Kidney (tissue), 14 donors: ENCODE data around the gene NANOGP8. TPM values are rescaled to one million over a fixed set of nuclear protein-coding genes. Genes with fewer than 3 reads are reported as not detected.

ENCODE experiments used
- DNase-seq, 5 donors: peaks; one replicate each; pipeline ENCODE4 v3.0.0-alpha.2; 2013 to 2020
- FAIRE-seq: peaks from 2 replicates; lab custom pipeline; 2012; peaks lifted over from hg19 to GRCh38; lab: Jason Lieb, UNC
- H3K27ac ChIP-seq, 2 donors: one replicate each; pipeline ENCODE4 v1.7.0; 2013; ENCODE audit warnings: low read depth in 2 of 2, low read length in 2 of 2, inconsistent platforms in 1 of 2
- H3K27me3 ChIP-seq: one replicate; pipeline ENCODE4 v1.7.1; 2013; ENCODE audit warnings: low read length, inconsistent platforms; ENCODE audit not compliant: control insufficient read depth, insufficient read depth
- H3K36me3 ChIP-seq, 3 donors: one replicate each; pipeline versions ENCODE4 v1.7.0 to v1.7.1; 2013; ENCODE audit warnings: low read length in 3 of 3, control low read depth in 1 of 3, inconsistent platforms in 1 of 3; ENCODE audit not compliant: insufficient read depth in 3 of 3, control insufficient read depth in 2 of 3
- H3K4me1 ChIP-seq, 3 donors: one replicate each; pipeline versions ENCODE4 v1.7.0 to v1.7.1; 2013; ENCODE audit warnings: low read length in 3 of 3, inconsistent platforms in 1 of 3, low read depth in 1 of 3; ENCODE audit not compliant: control insufficient read depth in 2 of 3, insufficient read depth in 2 of 3
- H3K4me3 ChIP-seq, 3 donors: one replicate each; pipeline versions ENCODE4 v1.7.0 to v1.8.1; 2013; ENCODE audit warnings: low read length in 3 of 3, control low read depth in 1 of 3, inconsistent platforms in 1 of 3
- H3K9ac ChIP-seq, 3 donors: one replicate each; pipeline versions ENCODE4 v1.7.0 to v1.7.1; 2013; ENCODE audit warnings: low read length in 3 of 3, control low read depth in 1 of 3, inconsistent platforms in 1 of 3
- H3K9me3 ChIP-seq, 3 donors: one replicate each; pipeline versions ENCODE4 v1.7.0 to v1.7.1; 2013; ENCODE audit warnings: low read length in 3 of 3, control low read depth in 1 of 3, inconsistent platforms in 1 of 3; ENCODE audit not compliant: control insufficient read depth in 2 of 3, insufficient read depth in 1 of 3
- intact Hi-C: fragments of 100-400 bp; cut with DNase I; formaldehyde crosslinking; loops from one replicate; pipeline ENCODE4 v1.11.1; 2022
- polyA plus RNA-seq: library from polyadenylated mRNA; stranded (reverse); fragments of 350-450 nt; fragmentation: Illumina TruSeq; extraction: RNeasy Lipid Tissue Mini Kit (QIAGEN cat#74804); gene quantifications from one replicate; pipeline ENCODE4 v1.2.3, GENCODE V29; 2014; ENCODE audit warnings: low read depth, low replicate concordance; ENCODE audit not compliant: insufficient read depth
- total RNA-seq: library from RNA; stranded (reverse); fragmentation: NEBNext Ultra II Directional; extraction: Animal tissue kit (Norgen Biotek cat#: 25700); gene quantifications from one replicate; pipeline ENCODE4 v1.2.1, GENCODE V29; 2021
- TF ChIP-seq, protein P1 (sequence below): IDR thresholded peaks from 3 replicates; pipeline ENCODE4 v1.5.1; 2012; ENCODE audit warnings: mild to moderate bottlenecking, moderate library complexity, borderline replicate concordance; ENCODE audit not compliant: insufficient read depth; ENCODE audit errors: extremely low read depth
- donor health status: control.
- donor health status: control.
- donor health status: control.
- donor health status: control.
- donor health status: control.
- donor health status: DM: yes; HTN: yes; CAD: no.
- donor health status: Normal renal cell carcinoma (clear cell type).

NANOGP8 gene
- total and polyA plus RNA-seq, 2 donors from 2014 or later = 1.3 TPM; not detected in 1

DNA sequence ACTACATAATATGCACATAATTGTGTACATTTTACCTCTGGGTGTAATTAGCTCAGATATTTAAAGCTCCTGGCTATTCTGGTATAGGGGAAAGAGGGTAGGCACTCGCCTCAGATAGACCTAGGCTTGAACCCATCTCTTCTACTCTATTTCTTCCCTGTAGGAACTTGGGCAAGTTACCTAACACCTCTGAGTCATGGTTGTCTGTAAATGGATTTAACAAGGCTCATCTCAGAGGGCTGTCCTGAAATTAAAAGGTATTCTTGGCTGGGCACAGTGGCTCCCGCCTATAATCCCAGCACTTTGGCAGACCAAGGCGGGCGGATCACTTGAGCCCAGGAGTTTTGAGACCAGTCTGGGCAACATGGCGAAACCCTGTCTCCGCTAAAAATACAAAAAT lies 30.7 kb downstream of the NANOGP8 start:
- FAIRE-seq (no peak), DNase-seq (no peak)
- H3K36me3 ChIP-seq = no peaks in the 10 kb centered on the region
- H3K4me3 ChIP-seq = no peak overlapping the region
- no peak overlapping the region for H3K27ac ChIP-seq
- intact Hi-C loops = no loop called here
- no peaks in the 10 kb centered on the region for H3K9me3 ChIP-seq
- H3K27me3 ChIP-seq = no peaks in the 10 kb centered on the region
- TF ChIP-seq, protein P1, sequence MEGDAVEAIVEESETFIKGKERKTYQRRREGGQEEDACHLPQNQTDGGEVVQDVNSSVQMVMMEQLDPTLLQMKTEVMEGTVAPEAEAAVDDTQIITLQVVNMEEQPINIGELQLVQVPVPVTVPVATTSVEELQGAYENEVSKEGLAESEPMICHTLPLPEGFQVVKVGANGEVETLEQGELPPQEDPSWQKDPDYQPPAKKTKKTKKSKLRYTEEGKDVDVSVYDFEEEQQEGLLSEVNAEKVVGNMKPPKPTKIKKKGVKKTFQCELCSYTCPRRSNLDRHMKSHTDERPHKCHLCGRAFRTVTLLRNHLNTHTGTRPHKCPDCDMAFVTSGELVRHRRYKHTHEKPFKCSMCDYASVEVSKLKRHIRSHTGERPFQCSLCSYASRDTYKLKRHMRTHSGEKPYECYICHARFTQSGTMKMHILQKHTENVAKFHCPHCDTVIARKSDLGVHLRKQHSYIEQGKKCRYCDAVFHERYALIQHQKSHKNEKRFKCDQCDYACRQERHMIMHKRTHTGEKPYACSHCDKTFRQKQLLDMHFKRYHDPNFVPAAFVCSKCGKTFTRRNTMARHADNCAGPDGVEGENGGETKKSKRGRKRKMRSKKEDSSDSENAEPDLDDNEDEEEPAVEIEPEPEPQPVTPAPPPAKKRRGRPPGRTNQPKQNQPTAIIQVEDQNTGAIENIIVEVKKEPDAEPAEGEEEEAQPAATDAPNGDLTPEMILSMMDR = no peak
- H3K4me1 ChIP-seq = peaks cover 0 to 2% (median 0%) of the 10 kb centered on the region in 3 donors
- H3K9ac ChIP-seq = no peak overlapping the region

DNA sequence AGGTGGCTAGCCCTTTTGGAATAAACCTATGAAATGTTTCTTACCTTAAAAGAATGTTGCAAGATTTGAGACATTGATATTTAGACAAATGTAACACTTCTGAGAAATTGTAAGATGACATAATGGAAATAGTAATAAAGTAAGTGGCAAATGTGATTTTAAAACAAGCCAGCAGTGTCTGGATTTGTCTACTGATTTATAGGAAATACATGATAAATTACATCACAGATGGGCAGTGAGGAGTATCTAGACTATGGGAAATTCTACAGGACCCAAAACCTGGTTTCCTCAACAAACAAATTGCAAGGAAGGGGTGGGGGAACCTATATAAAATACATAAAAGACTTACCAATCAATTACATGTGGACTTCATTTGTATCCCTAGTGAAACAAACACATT lies 37.1 kb downstream of the NANOGP8 start:
- Histone ChIP-seq H3K4me1 (peaks cover 0 to 6% (median 0%) of the 10 kb centered on the region in 3 donors), H3K4me3 (no peak overlapping the region), H3K36me3 (no peaks in the 10 kb centered on the region), H3K9ac (no peak overlapping the region), H3K27ac (peak overlapping the region; percentile 34 to 69), H3K9me3 (no peaks in the 10 kb centered on the region), H3K27me3 (no peaks in the 10 kb centered on the region)
- FAIRE-seq (no peak), DNase-seq (no peak)
- intact Hi-C loops = no loop called here
- TF ChIP-seq, protein P1 = no peak

DNA sequence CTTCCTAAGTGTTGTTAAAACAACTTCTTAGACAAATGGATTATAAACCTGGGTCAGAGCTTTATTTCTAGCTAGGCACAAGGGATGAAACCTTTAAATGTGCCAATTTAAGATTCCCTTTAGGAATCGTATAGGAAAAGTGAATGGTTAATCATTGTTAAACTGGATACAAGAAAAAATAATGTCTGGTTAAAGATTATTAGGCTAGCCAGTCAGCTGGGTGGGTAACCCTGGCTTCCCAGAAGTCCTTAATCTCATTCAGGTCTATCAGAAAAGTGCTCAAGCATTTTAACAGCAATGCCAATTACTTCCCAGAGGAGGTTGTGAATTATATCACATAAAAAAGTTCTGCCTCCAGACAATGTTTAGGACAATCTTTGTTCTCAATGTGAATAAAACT lies 37.6 kb downstream of the NANOGP8 start:
- no peaks in the 10 kb centered on the region for H3K36me3 ChIP-seq
- FAIRE-seq (peak; percentile 63), DNase-seq (peak in 2 of 5 donors; percentile 67 to 72)
- no peak overlapping the region for H3K4me3 ChIP-seq
- TF ChIP-seq, protein P1 = no peak
- intact Hi-C loops = no loop called here
- no peaks in the 10 kb centered on the region for H3K9me3 ChIP-seq
- H3K27ac ChIP-seq = peak overlapping the region in 1 of 2 donors; percentile 69
- H3K9ac ChIP-seq = no peak overlapping the region
- H3K4me1 ChIP-seq = peaks cover 0 to 6% (median 0%) of the 10 kb centered on the region in 3 donors
- H3K27me3 ChIP-seq = no peaks in the 10 kb centered on the region

DNA sequence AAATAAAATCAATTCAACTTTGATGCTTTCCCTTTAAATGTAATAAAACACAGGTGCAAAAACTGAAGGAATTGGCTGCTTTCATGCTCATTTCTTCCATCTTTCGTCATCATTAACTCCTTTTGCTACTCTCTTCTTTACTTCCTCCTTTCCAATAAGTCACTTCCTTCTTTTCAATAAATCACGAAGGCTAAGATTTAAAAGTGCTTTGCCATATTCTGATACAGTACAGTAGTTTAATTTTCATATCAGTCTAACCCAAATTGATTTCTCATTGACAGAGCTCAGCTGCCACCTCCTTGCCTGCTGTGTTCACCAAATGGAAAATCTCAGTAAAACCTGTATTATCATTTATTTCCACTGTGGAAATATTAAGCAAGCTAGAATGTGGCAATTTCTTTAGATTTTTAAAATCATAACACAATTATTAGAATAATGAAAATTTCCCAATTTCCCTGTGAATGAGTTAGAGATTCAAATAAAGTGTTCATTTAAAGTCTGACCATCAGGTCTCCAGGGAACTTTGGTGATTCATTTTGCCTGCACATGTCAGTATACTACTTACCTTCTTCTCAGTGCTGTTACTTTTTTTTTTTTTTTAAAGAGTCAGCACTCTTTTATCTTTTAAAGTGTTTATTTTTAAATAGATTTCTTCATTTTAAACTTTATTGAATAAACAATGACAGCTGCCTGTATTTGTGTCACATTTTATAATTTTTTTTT lies 41.6 kb downstream of the NANOGP8 start:
- Histone ChIP-seq H3K9ac (no peak overlapping the region), H3K4me3 (no peak overlapping the region), H3K9me3 (no peaks in the 10 kb centered on the region), H3K4me1 (peaks cover 0 to 6% (median 0%) of the 10 kb centered on the region in 3 donors), H3K27ac (no peak overlapping the region), H3K27me3 (no peaks in the 10 kb centered on the region), H3K36me3 (no peaks in the 10 kb centered on the region)
- TF ChIP-seq, protein P1 = no peak
- FAIRE-seq (no peak), DNase-seq (no peak)
- intact Hi-C loops = no loop called here
